22Rv1 (cell line): Measurements from ENCODE around the gene OVCA2.

Experiments used
- ZFX ChIP-seq: fragments of 450-650 bp; IDR thresholded peaks from 2 replicates; pipeline ENCODE4 v1.6.1; 2017; ENCODE audit warnings: antibody characterized with exemption, borderline replicate concordance
- TF ChIP-seq, protein P1 (sequence below): fragments of 450-650 bp; IDR thresholded peaks from 2 replicates; pipeline ENCODE4 v1.5.1; 2017; ENCODE audit warnings: mild to moderate bottlenecking

GRCh38 chr17:1995321-1995892, 46.4 kb upstream of the OVCA2 start:
- TF ChIP-seq, protein P1, sequence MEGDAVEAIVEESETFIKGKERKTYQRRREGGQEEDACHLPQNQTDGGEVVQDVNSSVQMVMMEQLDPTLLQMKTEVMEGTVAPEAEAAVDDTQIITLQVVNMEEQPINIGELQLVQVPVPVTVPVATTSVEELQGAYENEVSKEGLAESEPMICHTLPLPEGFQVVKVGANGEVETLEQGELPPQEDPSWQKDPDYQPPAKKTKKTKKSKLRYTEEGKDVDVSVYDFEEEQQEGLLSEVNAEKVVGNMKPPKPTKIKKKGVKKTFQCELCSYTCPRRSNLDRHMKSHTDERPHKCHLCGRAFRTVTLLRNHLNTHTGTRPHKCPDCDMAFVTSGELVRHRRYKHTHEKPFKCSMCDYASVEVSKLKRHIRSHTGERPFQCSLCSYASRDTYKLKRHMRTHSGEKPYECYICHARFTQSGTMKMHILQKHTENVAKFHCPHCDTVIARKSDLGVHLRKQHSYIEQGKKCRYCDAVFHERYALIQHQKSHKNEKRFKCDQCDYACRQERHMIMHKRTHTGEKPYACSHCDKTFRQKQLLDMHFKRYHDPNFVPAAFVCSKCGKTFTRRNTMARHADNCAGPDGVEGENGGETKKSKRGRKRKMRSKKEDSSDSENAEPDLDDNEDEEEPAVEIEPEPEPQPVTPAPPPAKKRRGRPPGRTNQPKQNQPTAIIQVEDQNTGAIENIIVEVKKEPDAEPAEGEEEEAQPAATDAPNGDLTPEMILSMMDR = no peak
- TF ChIP-seq ZFX = no peak
